ENCODE data around the gene SLC1A7.

SLC1A7 gene

DNA sequence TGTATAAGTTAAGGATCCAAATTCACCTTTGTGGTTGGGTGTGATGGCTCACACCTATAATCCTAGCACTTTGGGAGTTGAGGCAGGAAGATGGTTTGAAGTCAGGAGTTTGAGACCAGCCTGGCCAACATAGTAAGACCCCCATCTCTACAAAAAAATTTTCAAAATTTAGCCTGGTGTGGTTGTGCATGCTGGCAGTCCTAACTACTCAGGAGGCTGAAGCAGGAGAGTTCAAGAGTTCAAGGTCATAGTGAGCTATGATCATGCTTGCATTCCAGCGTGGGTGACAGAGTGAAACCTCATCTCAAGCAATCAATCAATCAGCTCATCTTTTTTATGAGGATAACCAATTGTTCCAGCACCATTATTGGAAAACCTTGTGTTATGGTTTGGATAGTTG, 16.5 kb upstream of the SLC1A7 start:
- DNase-seq (ENCODE audit: low read depth) = no peak

DNA sequence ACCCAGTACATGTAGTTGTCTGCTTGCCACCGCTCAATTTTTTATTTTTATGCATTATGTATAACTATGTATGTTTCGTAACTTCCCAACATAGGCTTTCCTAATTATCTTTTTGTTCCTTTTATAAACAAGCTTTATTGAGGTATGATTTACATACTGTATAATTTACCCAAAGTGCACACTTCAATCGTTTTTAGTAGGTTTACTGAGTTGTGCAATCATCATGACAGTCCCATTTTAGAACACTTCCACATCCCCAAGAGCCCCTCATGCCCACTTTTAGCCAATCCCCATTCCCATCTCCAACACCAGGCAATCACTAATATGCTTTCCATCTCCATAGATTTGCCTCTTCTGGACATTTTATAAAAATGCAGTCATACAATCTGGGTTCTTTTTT, 14.3 kb upstream of the SLC1A7 start:
- DNase-seq (ENCODE audit: low read depth) = no peak

DNA sequence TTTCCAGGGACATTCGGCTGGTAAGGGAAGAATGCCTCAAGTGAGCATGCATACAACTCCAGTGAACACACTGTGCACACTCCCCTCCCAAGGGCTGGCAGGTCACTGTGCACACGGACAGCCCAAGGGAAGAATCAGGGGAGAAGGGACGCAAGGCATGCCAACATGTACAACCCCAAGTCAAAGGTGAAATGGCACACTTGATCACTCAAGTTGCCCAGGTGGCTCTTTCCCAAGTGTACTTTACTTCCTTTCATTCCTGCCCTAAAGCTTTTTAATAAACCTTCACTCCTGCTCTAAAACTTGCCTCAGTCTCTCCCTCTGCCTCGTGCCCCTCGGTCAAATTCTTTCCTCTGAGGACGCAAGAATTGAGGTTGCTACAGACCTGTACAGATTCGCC, 13.5 kb upstream of the SLC1A7 start:
- DNase-seq (ENCODE audit: low read depth) = no peak

DNA sequence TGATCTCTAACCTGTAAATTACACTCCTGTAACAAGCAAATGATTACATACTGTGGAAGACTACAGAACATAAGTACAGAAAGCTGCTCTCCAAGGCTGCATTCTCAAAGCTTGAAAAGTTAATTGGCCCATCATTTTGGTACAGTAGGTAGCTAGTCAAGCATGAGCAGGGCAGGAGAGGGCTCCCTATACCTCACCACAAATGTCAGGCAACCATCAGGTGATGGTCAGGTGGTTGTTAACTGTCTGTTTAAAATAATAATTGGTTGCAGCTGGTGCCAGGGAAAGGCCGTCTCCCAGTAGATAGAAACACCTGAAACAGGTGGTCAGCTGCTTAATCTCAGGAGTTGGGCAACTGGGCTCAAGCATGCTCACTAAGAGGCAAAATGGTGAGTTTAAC, 13.1 kb upstream of the SLC1A7 start:
- DNase-seq (ENCODE audit: low read depth) = no peak

DNA sequence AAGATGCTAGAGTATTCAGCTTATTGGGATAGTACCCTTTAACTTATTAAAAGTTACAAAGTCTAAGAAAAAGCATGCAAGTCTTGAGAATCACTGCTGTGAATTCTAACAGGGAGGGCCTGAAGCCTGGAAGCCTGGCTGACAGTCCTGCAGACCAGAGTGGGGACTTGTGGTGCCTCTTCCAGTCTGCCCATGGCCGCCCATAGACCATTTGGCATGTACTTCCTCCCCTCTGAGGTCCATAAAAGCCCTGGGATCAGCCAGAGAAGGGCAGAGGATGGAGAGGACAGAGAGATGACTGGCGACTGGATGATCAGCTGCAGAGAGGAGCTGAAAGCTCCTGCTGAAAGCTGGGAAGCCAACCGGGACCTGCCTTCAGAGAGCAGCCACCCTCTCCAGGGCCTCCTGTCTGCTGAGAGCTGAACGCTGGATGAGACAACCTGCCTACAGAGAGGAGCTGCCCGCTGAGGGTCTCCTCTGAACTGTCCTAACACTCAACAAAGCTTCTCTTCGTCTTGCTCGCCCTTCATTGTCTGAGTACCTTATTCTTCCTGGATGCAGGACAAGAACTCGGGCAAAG, 12.5 kb upstream of the SLC1A7 start:
- DNase-seq (ENCODE audit: low read depth) = no peak

DNA sequence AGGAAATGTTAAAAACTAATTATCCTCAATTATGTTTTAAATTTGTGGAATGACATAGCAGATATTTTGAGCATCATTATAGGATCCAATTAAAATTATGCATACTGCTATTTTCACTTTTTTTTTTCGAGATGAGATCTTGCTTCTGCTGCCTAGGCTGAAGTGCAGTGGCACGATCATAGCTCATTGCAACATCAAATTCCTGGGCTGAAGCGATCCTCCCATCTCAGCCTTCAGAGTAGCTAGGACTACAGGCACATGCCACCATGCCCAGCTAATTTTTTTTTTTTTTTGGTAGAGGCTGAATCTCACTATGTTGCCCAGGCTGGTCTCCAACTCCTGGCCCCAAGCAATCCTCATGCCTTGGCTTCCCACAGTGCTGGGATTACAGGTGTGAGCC, 11.3 kb upstream of the SLC1A7 start:
- DNase-seq (ENCODE audit: low read depth) = no peak

DNA sequence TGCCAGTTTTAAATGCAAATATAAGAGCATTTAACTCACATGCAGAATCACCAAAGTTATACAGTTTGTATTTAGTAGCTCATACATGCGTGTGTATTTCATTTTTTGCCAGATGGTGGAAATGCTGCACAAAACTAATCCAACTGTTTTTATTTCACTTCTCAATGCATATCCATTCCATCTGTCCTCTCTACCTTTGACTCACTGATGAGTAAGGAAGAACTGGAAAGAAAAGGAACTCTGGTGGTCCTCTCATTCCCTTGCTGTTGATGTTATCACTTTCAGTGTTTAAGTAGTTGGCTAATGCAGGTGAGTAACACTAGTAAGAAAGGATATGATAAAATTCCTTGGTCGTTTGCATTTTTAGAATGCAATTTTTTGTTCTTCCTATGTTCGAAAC, 5.7 kb upstream of the SLC1A7 start:
- DNase-seq (ENCODE audit: low read depth) = no peak

DNA sequence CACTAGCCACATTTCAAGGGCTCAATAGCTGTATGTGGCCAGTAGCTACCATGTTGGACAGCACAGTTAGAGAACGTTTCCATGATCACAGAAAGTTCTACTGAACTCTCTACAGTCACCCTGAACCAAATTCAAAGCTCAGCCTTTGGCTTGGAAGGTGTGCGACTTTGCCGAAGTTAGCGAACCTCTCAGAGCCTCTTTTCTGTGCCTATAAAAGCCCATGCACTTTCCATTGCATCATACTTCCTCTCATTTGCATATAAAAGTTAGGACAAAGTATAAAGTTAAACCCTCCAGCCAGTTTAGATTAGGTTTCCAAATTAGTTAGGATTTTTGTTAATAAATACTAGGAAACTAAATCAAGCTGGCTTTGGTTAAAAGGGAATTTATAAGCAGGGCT, 4.7 kb upstream of the SLC1A7 start:
- no peak for DNase-seq (ENCODE audit: low read depth)

DNA sequence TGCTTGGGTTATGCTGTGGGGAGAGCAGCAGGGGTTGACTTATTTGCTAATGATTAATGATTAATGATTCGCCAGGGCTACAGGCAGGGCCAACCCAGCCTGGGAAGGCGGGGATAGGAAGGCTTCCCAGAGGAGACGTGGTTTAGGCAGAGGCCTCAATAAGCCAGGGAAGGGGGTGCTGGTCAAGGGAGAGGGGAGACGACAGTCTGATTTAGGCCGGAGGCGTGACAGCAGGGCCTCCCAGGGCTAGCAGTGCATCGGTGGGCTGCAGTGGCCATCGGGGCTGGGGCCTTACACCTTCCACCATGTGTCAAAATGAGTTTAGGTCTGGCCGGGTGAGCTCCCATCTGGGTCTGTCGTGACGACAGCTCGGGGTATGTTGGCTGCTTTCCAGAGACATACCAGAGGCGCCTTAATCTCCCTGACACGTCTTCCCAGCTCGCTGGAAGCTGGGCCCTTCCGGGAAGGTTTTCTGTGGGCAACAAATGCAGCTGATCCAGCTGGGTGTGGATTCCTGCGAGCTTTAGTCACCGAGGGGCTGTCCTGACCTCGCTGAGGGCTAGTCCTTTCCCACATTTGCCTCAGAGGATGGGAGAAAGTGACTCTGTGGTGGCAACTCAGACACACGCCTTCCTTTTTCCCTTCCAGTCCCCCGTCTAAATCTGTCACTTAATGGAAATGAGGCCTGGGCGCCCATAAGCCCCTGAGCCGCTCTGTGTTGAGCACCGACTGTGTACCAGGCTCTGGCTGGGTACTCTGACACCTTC, 3.7 kb upstream of the SLC1A7 start:
- DNase-seq (ENCODE audit: low read depth) = no peak

DNA sequence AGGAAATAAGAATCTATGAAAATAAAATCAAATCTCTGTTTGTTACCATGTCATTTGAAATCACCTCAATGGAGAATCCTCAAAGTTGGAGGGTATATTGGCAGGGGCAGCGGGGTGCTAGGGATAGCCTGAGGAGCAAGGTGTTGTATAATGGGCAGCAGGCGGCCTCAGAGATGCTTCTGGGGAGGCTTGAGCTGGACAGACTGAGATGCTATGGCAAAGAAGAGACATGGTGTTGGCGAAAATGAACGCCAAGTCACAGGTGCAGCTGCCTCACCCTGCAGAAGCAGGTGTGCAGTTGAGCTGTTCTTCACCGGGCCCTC, 3.1 kb upstream of the SLC1A7 start:
- DNase-seq (ENCODE audit: low read depth) = no peak

DNA sequence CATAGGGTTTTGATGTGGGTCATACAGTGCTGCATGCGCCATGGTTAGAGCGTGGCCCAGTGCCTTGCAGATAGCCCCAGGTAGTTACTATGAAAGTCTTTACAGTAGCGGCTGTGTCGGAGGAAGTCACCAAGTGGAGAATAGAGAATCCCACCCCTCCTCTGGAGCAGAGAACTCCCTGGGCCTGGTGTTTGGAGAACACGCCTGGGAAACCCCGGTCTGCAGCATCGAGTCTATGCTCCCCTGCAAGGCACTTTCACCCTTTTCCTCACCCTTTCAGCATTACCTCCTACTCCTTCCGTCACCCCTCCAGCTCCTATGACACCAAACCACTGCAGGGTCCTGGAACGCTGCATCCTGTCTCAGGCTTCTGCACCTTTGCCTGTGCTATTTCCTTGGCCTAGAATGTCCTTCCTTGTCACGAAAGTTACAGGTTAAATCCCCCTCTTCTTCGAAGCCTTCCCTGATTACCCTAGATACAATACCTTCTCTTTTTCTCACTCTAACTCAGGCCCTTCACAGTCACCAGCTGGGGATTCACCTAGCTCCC, 2.7 kb upstream of the SLC1A7 start:
- DNase-seq (ENCODE audit: low read depth) = no peak

DNA sequence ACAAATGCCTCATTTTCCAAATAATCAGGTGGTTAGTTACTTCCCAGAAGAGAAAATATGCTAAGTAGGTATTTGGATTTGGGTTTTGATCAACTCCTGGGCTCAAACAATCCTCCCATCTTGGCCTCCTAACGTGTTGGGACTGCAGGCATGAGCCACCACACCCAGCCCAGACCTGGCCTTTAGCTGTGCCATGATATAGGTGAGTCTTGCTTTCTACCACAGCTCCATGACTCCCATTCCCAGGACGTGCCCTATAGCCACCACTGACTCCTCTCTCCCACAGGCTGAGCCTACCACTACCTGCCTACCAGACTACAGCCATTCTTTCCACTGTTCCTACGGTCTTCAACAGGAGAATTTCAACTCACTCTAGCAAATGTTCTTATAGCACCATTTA, 1.8 kb upstream of the SLC1A7 start:
- DNase-seq (ENCODE audit: low read depth) = no peak

DNA sequence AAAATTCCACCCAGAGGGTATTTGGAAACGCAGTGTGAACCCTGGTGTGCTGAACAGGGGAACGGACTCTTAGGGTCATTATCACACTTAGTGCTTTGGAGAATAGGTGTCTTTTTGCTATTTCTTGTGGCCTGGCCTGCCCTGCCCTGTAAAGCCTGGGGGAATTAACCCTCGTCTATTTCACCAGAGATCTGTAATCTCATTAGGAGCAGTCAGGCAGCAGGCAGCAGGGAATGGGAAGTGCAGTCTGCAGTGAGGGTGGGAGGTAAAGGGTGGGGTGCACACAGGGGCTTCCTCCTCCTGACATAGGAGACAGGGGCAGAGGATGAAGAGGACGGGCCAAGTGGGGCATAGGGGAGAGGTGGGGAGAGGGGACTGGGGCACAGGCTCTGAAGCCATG, 1.1 kb upstream of the SLC1A7 start:
- no peak for DNase-seq (ENCODE audit: low read depth)

DNA sequence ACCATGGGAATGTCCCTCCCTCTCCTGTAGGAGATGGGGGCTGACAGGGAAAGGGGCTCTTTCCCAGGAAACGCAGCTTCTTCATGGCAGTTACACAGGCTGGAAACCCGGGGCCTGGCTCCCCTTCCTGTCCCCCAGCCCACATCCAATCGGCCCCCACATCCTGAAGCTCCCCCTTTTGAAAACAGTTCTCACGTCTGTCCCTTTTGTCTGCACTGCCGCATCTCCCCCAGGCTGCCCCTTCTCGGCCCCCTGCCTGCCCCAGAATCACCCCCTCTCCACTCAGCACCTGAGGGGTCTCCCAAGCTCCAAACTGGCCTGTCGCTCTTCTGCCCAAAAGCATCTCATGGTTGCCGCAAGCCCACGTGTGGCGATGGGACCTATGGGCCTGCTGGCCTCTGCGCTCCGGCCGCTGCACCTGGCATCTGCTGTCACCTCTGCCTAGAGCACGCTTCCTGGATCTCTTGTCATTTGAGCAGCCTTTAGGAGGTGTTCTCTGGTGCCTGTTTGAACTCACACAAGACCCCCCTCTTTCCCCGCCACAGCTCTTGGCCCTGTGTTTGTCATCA, 867 bp downstream of the SLC1A7 start:
- no peak for DNase-seq (ENCODE audit: low read depth)

DNA sequence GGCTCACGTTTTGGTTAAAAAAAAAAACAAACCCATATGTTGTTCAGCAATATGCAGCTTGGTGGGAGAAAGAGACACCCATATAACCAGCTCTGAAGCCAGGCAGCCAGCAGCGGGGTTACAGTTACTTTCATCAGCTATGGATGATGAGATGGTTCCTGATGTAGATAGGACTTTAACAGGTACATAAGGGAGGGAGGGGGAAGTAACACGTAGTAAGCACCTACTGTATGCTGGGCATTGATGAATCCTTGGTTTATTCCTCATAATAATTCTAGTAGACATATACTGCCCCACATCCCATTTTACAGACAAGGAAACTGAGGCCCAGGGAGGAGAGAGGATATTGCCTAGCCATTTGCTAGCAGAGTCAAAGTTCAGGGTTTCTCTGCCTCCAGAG, 2.0 kb downstream of the SLC1A7 start:
- DNase-seq (ENCODE audit: low read depth) = no peak

DNA sequence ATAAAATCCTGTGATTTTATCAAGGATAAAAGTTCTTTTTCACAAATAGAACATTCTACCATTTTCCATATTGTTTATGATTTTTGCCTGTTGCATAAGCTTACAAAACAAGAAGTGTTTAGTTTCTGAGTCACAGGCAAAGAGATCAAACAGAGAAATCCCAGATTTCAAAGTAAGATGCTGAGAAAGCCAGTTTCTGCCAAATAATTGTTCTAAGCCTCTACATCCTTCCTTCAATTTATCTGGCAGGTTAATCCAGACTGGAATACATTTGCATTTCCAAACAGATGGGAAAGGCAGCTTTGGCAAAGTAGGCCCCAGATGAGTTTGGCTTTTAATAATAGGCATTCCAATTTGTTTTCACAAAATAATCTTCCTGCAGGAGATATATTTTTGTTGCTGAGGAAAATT, 2.5 kb downstream of the SLC1A7 start:
- no peak for DNase-seq (ENCODE audit: low read depth)

DNA sequence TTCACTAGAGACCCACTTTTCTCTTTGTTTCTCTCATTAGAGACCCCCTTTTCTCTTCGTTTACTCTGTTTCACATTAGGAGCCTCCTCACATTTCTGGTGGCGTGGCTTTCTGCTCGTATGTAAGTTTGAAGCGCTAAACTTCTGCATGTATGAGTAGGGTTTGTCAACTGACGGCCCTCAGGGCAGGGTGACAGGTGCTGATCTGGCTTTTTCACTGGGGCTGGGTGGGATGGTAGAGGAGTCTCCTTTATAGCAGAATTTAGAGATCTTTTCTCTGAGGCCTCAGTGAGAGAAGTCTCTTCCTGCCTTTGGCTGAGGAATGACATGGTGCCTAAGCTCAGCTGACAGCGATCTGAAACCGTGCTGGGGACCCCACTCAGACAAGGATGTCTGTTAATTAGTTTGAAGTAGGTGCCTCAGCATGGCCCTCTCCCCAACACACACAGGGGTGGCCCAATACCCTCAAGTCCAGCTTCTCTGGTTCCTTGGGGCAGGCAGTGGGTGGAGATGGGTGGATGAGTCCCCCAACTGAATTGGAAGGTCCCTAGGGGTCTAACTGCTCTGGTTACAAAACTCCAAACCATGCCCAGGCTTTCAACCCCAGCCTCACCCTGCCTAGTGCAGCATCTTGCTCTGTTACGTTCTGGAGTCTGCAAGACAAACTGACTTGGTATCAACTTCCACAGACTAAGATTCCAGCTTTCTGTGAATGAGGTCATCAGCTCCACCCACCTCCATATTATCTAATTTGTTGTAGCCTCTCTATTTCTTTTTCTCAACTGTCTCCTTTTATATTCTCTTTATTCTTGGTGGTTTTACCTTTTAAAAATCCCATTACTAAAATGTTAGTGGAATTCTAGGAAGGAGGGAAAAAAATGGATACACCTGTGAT, 3.2 kb downstream of the SLC1A7 start:
- DNase-seq (ENCODE audit: low read depth) = no peak

DNA sequence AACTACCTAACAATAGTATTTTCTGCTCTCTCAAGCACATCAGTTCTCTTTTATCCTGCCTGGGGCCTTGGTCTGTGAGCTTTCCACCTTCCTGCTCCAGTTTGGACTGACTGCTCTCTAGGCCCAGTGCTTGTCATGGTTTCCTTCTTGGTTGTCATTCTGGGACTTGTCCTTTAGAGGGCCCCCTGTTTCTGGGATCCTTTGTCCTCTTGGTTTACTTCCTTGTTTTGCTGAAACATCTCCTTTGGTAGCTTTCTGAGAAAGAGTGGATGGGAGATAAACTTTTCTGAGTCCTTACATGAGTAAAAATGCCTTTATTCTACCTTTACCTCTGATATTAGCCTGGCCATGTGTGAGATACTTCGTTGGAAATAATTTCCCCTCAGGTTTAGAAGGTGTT, 4.7 kb downstream of the SLC1A7 start:
- DNase-seq (ENCODE audit: low read depth) = no peak

DNA sequence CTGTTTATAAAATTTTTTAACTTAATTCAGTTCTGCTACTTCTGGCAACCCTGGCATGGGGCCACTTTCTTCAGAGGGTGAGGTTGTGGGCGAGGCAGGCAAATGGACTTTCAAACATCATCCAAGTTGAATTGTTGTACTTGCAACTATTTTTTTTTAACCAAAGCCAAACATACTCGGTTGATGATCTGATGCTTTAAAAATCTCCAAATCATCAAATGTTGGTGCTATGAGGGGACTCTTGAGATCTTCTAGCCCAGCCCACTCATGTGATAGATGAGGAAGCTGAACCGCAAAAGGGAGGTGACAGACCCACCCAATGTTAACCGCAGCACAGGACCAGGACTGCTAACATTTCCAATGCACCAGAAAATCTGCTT, 6.7 kb downstream of the SLC1A7 start:
- no peak for DNase-seq (ENCODE audit: low read depth)

DNA sequence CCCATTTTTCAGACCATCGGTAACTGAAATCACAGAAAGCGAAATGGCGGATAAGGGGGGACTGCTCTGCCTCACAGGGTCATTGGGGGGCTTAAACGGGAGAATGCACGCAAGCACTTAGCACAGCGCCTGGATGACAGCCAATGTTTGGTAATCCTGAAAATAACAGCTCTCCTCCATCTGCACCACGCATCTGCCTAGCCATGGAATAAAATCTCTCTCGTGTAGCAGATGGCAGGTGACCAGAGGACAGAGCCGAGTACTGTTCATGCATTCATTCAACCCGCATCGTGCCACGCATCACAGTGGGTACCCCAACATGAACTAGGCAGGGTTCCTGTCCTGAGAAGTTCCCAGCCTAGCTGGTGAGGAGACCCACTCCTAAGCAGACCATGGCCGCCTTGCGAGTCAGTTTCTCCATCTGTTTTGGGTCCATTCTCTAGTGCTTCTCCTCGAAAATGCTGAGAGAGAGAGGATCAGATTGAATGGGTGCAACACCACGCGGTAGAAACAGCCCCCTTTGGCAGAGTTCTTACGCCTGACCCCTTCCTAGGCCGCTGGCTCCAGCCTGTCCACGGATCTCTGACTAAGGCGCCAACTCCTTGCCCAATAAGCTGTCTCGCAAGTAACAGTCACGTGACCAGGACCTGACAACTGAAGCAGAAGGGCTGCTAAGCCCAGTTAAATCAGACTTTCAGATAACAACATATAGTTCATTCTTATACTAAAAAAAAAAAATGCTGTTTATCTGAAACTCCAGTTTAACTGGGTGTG, 7.3 kb downstream of the SLC1A7 start:
- DNase-seq (ENCODE audit: low read depth) = no peak

DNA sequence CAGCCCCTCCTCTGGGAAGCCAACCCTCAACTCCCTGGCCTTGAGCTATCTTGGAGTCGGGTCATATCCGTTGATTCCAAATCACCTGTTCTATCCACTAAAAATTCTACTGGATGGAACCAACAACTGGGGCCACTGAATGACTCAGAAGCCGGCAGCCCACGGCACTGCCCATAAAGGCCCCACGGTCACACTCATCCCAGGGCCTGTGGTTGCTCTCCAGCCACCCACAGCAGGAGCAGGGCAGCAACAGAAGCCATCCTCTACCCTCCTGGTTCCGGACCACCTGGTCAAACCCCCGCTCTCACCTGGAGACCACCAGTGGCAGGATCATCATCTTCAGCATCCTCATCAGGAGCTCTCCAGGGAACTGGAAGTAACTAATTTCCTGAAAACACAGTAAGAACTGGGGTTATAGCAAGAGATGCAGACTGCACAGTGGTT, 8.4 kb downstream of the SLC1A7 start:
- DNase-seq (ENCODE audit: low read depth) = no peak

Data from activated T-cell treated with anti-CD3 and anti-CD28 coated beads for 1 hour (primary cell).